ENCODE data around the gene BRCA2.
"Not testable (repeated sequence)": the region's sequence is repeated elsewhere in the genome, so short reads cannot be mapped to it uniquely, and the experiment has no call there.

Gene BRCA2

GRCh38 chr13:32310134-32310706, 5.1 kb upstream of the BRCA2 start:
- peak; percentile 27 for DNase-seq

- no peak for DNase-seq
Measured at GRCh38 chr13:32311188-32311897, 4.0 kb upstream of the BRCA2 start.

DNA sequence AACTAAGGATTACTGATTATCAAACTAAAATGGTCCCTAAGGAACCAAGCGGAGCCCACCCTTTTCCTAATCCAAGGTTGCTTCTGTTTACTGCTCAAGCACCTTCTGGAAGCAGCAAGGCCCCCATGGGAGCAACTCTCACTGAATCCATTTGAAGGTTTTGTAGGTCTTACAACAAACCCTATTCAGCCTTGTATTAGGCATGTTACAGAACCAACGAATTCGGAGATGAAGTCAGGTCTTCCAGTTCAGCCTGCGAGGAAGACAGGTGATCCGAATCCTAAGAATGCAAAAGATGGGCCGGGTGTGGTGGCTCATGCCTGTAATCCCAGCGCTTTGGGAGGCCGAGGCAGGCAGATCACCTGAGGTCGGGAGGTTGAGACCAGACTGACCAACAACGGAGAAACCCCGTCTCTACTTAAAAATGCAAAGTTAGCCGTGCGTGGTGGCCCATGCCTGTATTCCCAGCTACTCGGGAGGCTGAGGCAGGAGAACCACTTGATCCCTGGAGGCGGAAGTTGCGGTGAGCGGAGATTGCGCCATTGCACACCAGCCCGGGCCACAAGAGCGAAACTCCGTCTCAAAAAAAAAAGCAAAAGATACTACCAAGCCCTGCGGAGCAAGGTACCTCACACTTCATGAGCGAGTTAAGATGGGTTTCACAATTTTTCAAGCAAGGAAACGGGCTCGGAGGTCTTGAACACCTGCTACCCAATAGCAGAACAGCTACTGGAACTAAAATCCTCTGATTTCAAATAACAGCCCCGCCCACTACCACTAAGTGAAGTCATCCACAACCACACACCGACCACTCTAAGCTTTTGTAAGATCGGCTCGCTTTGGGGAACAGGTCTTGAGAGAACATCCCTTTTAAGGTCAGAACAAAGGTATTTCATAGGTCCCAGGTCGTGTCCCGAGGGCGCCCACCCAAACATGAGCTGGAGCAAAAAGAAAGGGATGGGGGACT, 754 bp upstream of the BRCA2 start:
- peak; percentile 32 for DNase-seq

GRCh38 chr13:32316028-32316339, 676 bp downstream of the BRCA2 start:
- DNase-seq, result no peak

GRCh38 chr13:32316501-32316900, 1.2 kb downstream of the BRCA2 start:
- DNase-seq, result no peak

DNA sequence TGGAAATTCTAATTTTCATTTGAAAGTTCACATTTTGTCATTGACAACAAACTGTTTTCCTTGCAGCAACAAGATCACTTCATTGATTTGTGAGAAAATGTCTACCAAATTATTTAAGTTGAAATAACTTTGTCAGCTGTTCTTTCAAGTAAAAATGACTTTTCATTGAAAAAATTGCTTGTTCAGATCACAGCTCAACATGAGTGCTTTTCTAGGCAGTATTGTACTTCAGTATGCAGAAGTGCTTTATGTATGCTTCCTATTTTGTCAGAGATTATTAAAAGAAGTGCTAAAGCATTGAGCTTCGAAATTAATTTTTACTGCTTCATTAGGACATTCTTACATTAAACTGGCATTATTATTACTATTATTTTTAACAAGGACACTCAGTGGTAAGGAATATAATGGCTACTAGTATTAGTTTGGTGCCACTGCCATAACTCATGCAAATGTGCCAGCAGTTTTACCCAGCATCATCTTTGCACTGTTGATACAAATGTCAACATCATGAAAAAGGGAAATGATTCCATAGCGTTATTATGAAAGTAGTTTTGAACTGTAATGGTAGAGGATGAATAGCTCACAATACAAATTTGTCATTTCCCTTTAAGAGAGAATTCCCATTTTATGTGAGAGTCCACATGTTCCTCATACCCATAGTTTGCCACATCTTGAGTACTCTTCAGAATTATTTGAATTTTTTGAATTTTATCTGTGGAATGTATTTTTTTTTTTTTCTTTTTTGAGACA, 2.6 kb downstream of the BRCA2 start:
- no peak for DNase-seq

DNA sequence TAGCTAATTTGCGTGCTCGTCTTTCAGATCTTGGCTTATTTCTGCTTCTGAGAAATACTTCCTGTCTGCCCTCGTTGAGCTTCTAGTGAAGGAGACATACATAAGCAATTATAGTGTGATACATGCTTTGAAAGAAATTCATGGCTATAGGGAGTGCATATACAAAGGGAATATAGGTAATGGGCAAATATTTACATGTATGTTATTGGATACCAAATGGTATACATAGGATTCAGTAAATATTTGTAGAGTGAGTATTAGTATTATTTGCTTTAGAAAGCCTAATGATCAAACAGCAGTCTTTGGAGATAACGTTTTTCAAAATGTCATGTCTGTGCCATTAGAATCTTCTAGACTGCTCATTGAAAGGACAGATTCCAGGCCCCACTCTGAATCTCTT, 5.2 kb downstream of the BRCA2 start:
- DNase-seq, result no peak

DNA sequence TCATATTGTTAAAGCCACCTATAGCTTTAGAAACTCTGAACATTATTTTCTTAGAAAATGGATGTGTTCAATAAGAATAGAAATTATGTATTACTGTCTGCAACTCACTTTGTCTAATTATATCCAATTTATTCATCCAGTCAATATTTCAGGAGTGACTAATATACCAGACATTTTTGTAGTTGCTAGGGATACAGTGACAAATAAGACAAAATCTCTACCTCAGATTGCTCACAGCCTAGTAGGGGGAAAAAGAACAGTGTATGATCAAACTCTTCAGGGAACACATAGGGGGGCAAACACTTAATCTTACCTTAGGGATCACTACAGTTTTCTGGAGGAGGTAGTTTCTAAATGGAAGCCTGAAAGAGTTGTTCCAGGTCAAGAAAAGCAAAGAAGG, 8.6 kb downstream of the BRCA2 start:
- no peak for DNase-seq

- DNase-seq, result no peak
Measured at GRCh38 chr13:32330441-32330840, 15.1 kb downstream of the BRCA2 start.

- no peak for DNase-seq
Measured at GRCh38 chr13:32334671-32335070, 19.4 kb downstream of the BRCA2 start.

DNA sequence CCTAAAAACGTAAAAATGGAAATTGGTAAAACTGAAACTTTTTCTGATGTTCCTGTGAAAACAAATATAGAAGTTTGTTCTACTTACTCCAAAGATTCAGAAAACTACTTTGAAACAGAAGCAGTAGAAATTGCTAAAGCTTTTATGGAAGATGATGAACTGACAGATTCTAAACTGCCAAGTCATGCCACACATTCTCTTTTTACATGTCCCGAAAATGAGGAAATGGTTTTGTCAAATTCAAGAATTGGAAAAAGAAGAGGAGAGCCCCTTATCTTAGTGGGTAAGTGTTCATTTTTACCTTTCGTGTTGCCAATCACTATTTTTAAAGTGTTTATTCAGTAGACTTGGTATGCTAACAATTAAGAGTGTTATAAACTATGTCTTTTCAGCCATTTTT, 25.6 kb downstream of the BRCA2 start:
- DNase-seq, result no peak

DNA sequence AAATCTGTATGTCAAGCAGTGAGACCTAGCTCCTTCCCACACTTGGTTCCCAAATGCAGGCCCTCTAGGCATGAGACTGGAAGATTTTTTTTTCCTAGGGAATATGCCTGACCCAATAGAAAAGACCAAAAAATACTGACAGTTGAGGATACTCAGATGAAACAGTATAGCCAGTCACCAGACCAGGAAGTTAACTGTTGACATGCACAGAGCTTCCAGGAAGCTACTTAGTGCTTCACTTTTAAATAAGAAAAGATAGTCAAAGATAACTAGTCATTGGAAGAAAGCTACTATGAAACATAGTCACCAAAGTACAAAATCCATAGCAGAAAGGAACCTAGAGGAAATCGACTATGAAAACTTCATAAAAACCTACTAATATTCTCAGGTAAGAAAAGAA, 32.3 kb downstream of the BRCA2 start:
- no peak for DNase-seq

DNA sequence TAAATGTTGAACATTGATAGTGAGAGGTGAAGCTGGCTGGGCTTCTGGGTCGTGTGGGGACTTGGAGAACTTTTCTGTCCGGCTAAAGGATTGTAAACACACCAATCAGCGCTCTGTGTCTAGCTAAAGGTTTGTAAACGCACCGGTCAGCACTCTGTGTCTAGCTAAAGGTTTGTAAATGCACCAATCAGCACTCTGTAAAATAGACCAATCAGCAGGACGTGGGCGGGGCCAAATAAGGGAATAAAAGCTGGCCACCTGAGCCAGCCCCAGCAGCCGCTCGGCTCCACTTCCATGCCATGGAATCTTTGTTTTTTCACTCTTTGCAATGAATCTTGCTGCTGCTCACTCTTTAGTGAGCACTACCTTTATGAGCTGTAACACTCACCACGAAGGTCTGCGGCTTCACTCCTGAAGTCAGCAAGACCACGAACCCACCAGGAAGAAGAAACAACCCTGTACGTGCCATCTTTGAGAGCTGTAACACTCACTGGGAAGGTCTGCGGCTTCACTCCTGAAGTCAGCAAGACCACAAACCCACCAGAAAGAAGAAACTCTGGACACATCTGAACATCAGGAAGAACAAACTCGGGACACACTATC, 35.6 kb downstream of the BRCA2 start:
- DNase-seq, result not testable (repeated sequence)

GRCh38 chr13:32354040-32354439, 38.7 kb downstream of the BRCA2 start:
- no peak for DNase-seq

DNA sequence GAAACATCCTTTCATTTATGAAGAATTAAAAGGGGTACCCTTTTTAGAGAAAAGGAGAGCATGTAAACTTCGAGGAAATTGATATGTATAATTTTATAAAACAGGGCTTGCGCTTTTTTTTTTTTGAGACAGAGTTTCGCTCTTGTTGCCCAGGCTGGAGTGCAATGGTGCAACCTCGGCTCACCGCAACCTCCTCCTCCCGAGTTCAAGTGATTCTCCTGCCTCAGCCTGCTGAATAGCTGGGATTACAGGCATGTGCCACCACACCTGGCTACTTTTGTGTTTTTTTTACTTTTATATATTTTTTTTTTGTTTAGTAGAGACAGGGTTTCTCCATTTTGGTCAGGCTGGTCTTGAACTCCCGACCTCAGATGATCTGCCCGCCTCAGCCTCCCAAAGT, 40.6 kb downstream of the BRCA2 start:
- not testable (repeated sequence) for DNase-seq

DNA sequence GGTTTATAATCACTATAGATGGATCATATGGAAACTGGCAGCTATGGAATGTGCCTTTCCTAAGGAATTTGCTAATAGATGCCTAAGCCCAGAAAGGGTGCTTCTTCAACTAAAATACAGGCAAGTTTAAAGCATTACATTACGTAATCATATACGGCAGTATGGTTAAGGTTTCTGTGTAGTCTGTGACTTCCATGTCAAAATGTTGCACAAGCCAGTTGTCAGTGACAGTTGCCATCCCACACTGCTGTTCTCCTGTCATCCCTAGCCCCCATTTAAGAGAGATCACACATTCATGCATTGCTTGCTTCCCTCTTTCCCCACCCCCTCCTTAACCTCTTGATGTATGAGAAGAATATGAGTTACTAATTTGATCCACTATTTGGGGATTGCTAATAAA, 47.3 kb downstream of the BRCA2 start:
- no peak for DNase-seq

DNA sequence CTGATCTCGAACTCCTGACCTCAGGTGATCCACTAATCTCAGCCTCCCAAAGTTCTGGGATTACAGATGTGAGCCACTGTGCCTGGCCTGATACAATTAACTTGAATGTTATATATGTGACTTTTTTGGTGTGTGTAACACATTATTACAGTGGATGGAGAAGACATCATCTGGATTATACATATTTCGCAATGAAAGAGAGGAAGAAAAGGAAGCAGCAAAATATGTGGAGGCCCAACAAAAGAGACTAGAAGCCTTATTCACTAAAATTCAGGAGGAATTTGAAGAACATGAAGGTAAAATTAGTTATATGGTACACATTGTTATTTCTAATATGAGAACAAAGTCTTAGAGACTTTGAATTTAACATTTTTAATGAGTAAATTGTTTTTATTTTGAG, 55.5 kb downstream of the BRCA2 start:
- no peak for DNase-seq

- no peak for DNase-seq
Measured at GRCh38 chr13:32376642-32377415, 61.5 kb downstream of the BRCA2 start.

DNA sequence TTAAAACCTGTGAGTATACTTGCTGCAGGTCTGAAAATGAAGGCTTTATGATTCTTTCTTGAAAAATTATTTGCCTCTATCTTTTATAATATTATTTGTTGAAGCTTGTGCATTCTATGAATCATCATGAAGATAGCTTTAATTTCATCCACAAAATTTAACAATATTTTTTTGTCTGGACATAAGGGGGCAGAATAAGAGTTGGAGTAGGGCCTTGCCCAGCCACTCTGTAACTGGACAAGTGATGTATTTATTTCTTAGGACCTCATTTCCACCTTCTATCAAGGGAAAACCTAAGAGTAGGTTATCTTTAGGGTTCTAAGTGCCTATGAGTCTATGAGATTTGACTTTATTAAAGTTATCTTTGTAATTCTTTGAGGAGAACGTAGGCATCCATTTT, 62.7 kb downstream of the BRCA2 start:
- no peak for DNase-seq

GRCh38 chr13:32381539-32381938, 66.2 kb downstream of the BRCA2 start:
- peak; percentile 58 for DNase-seq

- DNase-seq, result no peak
Measured at GRCh38 chr13:32383836-32384618, 68.7 kb downstream of the BRCA2 start.
